Measurements from ENCODE around the gene CCDC57. TPM values are rescaled to one million over a fixed set of nuclear protein-coding genes. Genes with fewer than 3 reads are reported as not detected.
"Not testable (repeated sequence)": the region's sequence is repeated elsewhere in the genome, so short reads cannot be mapped to it uniquely, and the experiment has no call there.

CCDC57 gene
- total RNA-seq, 4 donors from 2014 or later = 23.5 to 87.5 (median 48.3) TPM

GRCh38 chr17:82193050-82193449, 19.6 kb downstream of the CCDC57 start:
- WGBS, 2 donors (ENCODE audit: low coverage in 1 of 2) = 61% methylated on average over 6 of the region's 6 CpGs; no CpG with 5 or more reads in 1 of the 2 donors
- DNase-seq; H3K4me3 ChIP-seq; H3K9me3 ChIP-seq; H3K27me3 ChIP-seq; in situ Hi-C loops (cut with MboI; ENCODE audit: low pct_ligation_motif_present in 1 of 4, low pct_unique_long_range_greater_than_20kb in 1 of 4, low sequenced_read_pairs in 3 of 4); intact Hi-C loops (cut with DNase I; ENCODE audit: low total_unique reads); H3K36me3 ChIP-seq: not testable (repeated sequence)
- H3K27ac ChIP-seq = peak overlapping the region; percentile 4 to 66 (median 58)
- H3K4me1 ChIP-seq = peaks cover 0 to 21% (median 5%) of the 10 kb centered on the region in 4 donors
- peak in 1 of 3 donors; percentile 19 for TF ChIP-seq POLR2AphosphoS5 (IDR thresholded peaks at IDR 0.05)

DNA sequence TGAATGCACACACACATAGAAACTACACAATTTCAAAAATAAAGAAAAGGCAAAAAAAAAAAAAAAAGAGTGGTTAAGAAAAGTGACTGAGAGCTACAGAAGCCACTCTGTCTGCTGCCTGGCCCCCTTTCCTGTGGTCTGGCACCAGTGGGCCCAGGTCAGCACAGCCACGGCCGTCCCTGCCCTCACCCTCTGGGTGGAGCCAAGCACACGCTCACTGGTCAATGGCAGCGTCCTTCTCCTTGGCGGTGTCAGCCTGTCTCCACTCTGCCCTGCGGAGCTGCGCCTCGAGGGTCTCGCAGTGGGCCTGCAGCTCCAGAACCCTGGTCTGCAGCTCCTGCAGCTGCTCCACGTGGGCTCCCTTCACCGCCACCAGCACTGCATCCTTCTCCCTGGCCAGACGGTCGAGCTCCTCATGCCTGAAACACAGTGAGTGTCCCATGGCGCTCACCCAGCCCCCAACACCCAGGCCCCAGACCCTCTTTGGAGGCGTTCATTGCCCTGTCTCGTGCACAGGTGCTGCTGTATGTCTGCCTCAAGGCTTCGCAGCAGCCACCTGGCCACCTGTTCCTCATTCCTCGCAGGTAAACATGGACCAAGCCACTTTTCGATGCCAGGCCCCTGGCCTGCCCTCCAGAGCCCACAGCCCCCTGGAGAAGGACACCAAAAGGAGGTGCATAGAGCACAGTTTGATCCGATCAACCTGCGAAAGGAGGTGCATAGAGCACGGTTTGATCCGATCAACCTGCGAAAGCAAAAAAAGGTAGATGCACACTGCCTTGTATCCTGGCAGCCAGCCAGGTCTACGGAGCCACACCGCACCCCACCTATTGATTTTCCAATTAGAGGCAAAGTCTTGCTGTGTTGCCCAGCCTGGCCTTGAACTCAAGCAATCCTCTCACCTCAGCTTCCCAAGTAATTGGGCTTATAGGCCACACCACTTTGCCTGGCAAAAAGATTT, 24.4 kb downstream of the CCDC57 start:
- Histone ChIP-seq H3K4me3 (no peak overlapping the region), H3K27me3 (no peaks in the 10 kb centered on the region), H3K9me3 (no peaks in the 10 kb centered on the region), H3K27ac (no peak overlapping the region), H3K4me1 (peaks cover 0 to 8% (median 3%) of the 10 kb centered on the region in 4 donors), H3K36me3 (peaks cover 0 to 4% (median 2%) of the 10 kb centered on the region in 4 donors)
- TF ChIP-seq EP300 (IDR thresholded peaks at IDR 0.05; ENCODE audit: low read depth) (no peak), POLR2A (IDR thresholded peaks at IDR 0.05) (no peak), POLR2AphosphoS5 (IDR thresholded peaks at IDR 0.05) (no peak)
- TF ChIP-seq, protein P1, sequence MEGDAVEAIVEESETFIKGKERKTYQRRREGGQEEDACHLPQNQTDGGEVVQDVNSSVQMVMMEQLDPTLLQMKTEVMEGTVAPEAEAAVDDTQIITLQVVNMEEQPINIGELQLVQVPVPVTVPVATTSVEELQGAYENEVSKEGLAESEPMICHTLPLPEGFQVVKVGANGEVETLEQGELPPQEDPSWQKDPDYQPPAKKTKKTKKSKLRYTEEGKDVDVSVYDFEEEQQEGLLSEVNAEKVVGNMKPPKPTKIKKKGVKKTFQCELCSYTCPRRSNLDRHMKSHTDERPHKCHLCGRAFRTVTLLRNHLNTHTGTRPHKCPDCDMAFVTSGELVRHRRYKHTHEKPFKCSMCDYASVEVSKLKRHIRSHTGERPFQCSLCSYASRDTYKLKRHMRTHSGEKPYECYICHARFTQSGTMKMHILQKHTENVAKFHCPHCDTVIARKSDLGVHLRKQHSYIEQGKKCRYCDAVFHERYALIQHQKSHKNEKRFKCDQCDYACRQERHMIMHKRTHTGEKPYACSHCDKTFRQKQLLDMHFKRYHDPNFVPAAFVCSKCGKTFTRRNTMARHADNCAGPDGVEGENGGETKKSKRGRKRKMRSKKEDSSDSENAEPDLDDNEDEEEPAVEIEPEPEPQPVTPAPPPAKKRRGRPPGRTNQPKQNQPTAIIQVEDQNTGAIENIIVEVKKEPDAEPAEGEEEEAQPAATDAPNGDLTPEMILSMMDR (IDR thresholded peaks at IDR 0.05) = no peak
- DNase-seq = no peak
- WGBS, 2 donors (ENCODE audit: low coverage in 1 of 2) = 53 to 90% methylated on average over 3 to 26 of the region's 26 CpGs
- intact Hi-C loops (cut with DNase I; ENCODE audit: low total_unique reads) (no loop called here), in situ Hi-C loops (cut with MboI; ENCODE audit: low pct_ligation_motif_present in 1 of 4, low pct_unique_long_range_greater_than_20kb in 1 of 4, low sequenced_read_pairs in 3 of 4) (no loop called here)

DNA sequence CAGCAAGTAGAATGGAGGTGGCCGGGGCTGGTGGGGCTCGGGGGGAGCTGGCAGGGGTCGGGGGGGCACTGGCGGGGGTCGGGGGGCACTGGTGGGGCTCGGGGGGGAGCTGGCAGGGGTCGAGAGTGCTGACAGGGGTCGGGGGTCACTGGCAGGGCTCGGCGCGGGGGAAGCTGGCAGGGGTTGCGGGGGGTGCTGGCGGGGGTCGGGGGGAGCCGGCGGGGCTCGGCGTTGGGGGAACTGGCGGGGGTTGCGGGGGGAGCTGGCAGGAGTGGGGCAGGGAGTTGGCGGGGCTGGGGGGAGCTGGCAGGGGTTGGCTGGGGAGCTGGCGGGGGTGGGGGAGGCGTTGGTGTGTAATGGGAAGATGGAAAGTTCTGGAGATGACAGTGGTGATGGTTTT, 25.1 kb downstream of the CCDC57 start:
- TF ChIP-seq EP300 (IDR thresholded peaks at IDR 0.05; ENCODE audit: low read depth) = no peak
- no peak for TF ChIP-seq POLR2A (IDR thresholded peaks at IDR 0.05)
- no peak for TF ChIP-seq POLR2AphosphoS5 (IDR thresholded peaks at IDR 0.05)
- TF ChIP-seq, protein P1 (IDR thresholded peaks at IDR 0.05) = no peak
- Histone ChIP-seq H3K4me1 (peaks cover 0 to under 1% (median 0%) of the 10 kb centered on the region in 4 donors), H3K4me3 (no peak overlapping the region), H3K27me3 (no peaks in the 10 kb centered on the region), H3K36me3 (peaks cover 0 to 11% (median 2%) of the 10 kb centered on the region in 4 donors), H3K27ac (no peak overlapping the region), H3K9me3 (no peaks in the 10 kb centered on the region)
- 91% methylated on average over 7 of the region's 23 CpGs; no CpG with 5 or more reads in 1 of the 2 donors for WGBS, 2 donors (ENCODE audit: low coverage in 1 of 2)
- in situ Hi-C loops (cut with MboI; ENCODE audit: low pct_ligation_motif_present in 1 of 4, low pct_unique_long_range_greater_than_20kb in 1 of 4, low sequenced_read_pairs in 3 of 4) = no loop called here
- DNase-seq = no peak
- intact Hi-C loops (cut with DNase I; ENCODE audit: low total_unique reads) = no loop called here

DNA sequence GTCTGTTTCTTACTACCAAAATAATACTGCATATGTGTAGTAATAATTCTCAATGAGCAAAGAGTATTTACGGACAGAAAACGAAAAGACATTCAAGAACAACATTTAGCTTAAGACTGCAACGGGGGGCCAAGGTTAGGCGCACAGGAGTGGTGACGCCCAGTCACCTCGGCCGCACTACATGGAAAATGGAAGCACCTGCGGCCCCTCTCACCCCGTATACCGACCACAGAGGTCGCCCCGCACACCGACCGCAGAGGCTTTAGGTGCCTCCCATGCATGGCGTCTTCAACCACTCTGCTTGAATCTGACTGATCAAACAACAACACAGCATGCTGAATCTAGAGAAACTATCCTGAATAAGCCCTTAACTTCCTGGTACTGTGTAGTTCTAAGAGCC, 26.4 kb downstream of the CCDC57 start:
- no peak for DNase-seq
- Histone ChIP-seq H3K36me3 (peaks cover 0 to 11% (median 2%) of the 10 kb centered on the region in 4 donors), H3K4me1 (no peaks in the 10 kb centered on the region), H3K27ac (no peak overlapping the region), H3K9me3 (no peaks in the 10 kb centered on the region), H3K27me3 (no peaks in the 10 kb centered on the region), H3K4me3 (no peak overlapping the region)
- in situ Hi-C loops (cut with MboI; ENCODE audit: low pct_ligation_motif_present in 1 of 4, low pct_unique_long_range_greater_than_20kb in 1 of 4, low sequenced_read_pairs in 3 of 4) (no loop called here), intact Hi-C loops (cut with DNase I; ENCODE audit: low total_unique reads) (no loop called here)
- WGBS, 2 donors (ENCODE audit: low coverage in 1 of 2) = 95 to 96% methylated on average over 6 to 15 of the region's 15 CpGs
- no peak for TF ChIP-seq POLR2A (IDR thresholded peaks at IDR 0.05)
- no peak for TF ChIP-seq EP300 (IDR thresholded peaks at IDR 0.05; ENCODE audit: low read depth)
- TF ChIP-seq POLR2AphosphoS5 (IDR thresholded peaks at IDR 0.05) = no peak
- TF ChIP-seq, protein P1 (IDR thresholded peaks at IDR 0.05) = no peak

Data from transverse colon (tissue), 4 donors.